Right kidney (tissue), 1 donor: ENCODE data around the gene TRIM40.
"Not testable (repeated sequence)": the region's sequence is repeated elsewhere in the genome, so short reads cannot be mapped to it uniquely, and the experiment has no call there.

ENCODE experiments used
- DNase-seq: peaks from one replicate; pipeline ENCODE4 v3.0.0-alpha.2; 2016

TRIM40 gene

DNA sequence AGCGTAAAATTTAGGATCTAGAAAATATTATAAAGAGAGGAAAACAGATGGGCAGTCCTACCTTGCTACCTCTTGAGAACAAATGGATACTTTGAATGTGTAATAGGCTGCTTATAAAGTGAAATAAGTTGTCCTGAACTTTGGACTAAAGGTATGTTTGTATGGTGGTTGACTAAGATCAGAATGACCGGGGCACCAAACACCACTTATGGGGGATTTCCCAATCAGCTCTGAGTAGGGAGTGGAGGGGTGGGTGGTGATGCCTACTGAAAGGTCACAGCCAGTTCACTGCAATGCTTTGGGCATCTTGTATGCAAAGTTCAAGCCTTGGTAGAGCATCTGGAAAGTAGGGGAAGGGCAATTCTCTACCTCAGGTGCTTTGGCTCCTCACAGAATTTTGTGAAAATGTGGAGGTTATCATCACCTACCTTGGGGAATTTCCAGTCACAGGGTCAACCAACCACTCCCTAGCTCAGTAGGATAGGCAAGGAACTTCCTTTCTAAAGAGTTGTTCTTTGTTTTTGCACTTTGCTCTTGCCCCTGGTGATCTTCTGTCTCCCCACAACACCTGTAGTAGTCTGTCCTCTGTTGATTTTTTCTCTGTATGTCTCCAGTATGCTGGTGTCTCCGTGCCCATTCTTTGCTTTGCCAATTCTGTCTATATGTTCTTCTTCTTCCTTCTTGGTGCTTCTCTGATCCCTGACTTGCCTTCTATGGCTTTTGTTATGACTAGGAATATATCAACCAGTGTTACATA, 22.8 kb upstream of the TRIM40 start, which contains the start of gene TRIM31:
TRIM31 (minus strand) TSS at position 88 of the 757 bp plus-strand sequence. CDS start 285 bp downstream, outside the sequence.
- DNase-seq = no peak

DNA sequence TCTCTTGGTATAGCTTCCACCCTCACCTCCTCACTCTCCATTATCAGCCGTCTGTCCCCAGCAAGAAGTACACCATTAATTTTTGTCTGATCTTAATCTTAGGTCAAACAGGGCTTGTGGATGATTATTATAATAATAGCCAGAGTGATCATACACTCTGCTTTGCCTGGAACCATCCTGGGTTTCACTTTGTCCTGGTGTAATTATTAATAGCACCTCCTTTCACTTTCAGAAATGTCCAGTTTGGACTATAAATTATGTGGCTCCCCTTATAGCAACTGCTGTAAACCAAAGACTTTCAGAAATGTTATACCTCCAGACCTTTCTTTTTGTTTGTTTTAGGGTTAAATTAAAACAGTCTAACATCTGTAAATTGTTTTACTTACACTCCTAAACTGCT, 22.1 kb upstream of the TRIM40 start:
- no peak for DNase-seq

DNA sequence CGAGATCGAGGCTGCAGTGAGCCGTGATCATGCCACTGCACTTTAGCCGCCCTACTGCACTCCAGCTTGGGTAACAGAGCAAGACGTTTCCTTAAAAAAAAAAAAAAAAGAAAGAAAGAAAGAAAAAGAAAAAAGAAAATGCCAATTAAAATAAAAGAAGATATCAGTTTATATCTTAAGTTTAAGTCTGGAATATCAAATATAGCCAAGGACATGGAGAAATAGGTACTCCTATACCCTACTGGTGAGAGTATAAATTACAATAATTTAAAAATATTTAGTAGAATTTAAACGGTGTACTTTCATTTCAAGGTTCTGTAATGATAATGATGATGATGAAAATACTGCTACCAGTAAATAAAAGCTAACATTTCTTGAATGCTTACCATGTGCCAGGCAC, 19.2 kb upstream of the TRIM40 start:
- DNase-seq = no peak

DNA sequence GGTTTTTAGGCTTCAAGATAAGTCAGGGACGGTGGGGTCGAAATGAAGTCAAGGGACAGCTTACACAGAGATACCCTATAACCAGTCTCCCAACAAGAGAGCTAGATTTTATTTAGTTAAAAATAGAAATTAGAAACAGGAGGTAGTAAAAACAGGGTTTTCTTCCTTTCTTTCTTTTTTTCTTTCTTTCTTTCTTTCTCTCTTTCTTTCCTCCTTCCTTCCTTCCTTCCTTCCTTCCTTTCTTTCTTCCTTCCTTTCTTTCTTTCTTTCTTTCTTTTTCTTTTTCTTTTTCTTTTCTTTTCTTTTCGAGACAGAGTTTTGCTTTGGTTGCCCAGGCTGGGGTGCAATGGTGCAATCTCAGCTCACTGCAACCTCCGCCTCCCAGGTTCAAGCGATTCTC, 17.2 kb upstream of the TRIM40 start:
- not testable (repeated sequence) for DNase-seq

DNA sequence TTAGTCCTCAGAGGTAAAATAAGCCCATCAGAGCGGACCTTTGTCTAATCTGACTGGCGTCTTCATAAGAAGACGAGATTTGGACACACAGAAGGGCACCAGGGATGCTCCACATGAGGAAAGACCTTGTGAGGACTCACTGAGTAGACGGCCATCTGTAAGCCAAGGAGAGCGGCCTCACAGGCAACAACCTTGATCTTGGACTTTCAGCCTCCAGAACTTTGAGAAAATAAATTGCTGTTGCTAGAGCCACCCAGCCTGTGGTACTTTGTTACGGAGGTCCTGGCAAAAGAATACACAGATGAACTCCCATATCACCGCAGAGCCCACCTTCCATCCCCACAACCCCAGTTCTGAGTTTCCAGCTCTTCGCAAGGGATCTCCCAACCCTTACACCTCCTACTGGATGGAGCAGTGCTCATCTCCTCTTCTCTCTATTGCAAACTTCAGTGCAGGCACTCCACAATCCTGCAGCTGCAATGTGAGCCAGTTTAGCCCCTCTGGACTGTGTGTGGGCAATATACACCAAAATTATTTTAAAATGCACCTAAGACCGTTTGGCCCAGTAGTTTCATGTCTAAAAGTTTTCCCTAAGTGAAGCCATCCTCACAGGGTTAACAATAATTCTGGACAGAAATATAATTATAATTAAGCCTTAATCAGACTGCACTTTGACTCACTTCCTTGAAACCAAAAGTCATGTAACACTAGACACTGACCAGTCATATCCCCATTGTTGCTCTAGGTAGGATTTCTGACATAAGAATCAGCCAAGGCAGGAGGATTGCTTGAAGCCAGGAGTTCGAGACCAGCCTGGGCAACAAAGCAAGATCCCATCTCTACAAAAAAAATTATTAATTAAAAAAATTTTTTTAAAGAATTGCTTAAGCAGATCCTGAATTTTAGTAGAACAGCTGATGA, 14.2 kb upstream of the TRIM40 start:
- no peak for DNase-seq

DNA sequence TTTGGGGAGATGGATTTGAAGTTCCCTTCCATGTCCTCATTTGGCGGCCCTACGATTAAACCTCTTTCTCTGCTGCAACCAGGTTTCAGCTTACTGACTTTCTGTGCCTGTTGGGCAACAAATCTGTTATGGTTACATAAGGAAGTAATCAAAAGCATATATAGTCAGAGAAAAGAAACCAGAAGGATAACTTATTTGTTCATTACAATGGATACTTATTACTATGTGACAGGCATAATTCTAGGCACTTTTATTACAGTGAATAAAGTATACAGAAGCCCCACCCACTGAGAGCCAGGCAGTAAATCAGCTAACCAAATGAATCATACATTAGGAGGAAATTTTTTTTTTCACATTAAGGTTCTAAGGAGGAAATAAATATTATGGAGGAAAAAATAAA, 13.4 kb upstream of the TRIM40 start:
- DNase-seq = no peak

DNA sequence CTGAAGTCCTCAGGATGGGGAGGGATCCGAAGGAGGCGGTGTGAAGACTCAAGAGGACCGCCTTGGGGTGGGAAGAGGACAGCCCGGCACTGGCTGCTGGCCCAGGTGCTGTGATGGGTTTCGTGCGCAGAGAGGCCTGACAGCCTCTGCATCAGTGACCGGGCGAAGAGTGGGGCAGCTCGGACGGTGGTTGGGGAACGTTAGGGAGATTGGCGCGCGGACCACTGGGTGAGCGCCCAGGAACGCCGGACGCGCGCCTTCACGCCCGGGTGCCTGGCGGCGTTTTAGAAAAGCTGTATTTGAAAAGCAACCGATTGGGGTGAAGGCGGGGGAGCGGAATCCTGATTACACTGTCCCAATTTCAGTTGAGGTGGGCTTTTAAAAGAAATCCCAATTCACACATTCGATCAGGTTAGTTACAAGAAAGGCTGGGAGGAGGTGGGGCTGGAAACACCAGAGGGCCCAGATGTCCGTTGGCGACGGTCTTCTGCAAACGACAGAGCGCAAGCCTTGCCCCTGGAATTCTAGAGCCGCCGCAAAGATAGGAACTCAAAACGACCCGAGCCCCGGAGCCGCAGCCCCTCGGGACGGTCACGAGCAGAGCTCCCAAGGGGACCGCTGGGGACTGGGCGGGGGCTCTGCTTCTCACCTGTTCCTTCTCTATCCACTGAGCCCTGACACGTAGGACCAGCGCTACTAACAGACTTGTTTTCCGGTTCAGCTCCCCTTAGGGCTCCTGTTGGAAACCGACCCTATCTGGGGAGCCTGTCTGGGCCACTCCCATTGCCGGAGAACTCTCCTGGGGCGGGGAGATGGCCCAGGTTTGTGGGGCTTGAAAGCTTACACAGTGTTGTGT, 8.5 kb upstream of the TRIM40 start:
- DNase-seq = peak; percentile 54

DNA sequence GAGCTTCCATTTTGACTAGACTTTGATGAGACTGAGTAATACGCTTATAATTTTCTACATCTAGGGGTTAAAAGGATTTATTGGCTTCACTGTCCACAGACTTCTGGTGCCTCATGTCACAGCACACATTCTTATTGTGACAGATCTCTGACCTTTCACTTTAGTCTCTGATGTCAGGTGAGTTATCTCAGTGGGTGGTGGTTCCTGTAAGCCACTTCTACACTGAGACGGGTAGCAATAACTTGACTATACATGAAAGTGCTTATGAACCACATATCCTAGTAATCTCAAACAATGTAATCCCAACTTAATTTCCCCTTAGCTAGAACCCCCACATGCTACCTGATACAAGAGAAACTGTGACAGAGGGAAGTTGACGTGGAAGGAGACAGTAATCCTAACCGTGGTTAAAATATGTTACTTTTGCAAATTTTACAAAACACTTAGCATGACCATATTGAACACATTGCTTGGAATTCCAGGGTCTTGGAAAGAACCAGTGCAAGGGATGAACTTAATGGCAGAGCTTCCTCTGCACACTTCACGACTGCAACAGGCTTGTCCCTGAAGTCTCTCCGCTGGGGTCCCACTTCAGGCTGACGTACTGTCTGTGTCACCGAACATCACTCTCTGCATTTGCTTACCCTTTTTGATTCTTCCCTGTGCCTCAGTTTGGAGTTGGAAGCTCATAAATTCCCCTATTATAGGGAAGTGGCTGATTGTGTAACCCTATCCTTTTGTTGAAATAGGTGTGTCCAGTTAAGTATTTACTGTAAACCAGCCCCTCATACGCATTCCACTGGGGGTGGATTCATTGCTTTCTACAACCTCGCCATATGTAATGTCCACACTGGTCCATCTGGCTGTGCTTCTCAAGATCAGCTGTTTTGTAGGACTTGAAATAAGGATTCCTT, 6.4 kb upstream of the TRIM40 start:
- no peak for DNase-seq

DNA sequence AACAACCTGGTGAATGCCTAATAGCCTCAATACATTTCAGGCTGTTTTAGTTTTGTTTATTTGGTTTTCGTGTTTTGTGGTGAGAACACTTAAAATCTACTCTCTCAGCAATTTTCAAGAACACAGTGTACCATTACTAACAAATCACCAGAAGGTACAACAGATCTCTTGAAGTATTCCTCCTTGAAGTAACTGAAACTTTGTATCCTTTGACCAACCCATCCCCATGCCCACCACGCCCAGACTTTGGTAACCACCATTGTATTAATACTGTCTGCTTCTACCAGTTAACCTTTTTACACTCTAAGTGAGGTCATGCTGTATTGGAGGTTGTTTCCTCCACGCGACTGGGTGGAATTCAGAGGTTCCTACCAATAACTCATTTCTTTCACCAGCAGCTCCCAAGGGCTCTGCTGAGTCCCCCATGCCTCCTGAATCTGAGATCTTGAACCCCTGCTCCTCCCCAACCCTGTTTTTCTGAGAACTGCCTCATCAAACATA, 5.7 kb upstream of the TRIM40 start:
- no peak for DNase-seq

DNA sequence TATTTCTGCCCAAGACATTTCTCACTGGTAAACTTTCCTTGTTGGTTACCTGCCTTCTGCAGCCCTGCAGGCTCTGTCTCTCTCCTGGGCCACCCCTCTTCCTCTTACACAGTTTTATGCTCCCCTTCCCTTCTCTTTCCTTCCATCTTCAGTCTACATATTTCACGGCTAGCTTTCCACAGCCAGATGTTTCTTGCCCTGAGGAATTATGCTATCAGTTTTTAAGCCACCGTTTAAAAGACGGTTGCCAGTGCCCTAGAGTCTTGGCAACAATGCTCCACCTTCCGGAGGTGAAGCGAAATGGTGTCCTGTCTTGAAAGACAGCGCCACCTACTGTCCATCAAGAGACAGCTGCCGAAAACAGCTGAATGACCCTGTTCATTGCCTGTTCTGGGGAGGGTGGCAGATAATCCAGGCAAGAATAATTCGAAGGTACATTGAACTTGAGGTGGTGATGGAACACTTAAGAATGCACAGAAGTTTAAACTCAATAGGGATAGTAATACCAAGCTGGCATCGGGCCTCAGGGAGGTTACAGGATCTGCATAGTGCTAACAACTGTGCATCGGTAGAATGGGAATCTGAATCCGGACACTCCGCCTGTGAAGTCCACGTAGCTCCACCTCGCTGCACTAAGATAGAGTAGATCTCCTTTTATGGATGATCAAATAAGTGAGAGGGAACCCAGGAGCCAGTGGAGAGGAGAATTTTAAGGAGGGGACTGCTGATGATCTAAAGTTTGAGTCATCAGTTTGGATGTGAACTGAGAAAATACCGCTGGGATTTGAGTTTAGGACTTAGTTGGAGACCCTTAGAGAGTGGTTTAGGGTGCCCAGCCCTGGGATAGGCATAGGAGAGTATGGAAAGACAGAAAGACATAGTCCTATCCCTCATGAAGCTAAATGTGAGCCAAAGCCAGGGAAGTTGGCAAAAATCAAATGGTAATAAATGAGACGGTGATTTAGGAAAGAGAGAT, 4.8 kb upstream of the TRIM40 start:
- DNase-seq = peak; percentile 59

DNA sequence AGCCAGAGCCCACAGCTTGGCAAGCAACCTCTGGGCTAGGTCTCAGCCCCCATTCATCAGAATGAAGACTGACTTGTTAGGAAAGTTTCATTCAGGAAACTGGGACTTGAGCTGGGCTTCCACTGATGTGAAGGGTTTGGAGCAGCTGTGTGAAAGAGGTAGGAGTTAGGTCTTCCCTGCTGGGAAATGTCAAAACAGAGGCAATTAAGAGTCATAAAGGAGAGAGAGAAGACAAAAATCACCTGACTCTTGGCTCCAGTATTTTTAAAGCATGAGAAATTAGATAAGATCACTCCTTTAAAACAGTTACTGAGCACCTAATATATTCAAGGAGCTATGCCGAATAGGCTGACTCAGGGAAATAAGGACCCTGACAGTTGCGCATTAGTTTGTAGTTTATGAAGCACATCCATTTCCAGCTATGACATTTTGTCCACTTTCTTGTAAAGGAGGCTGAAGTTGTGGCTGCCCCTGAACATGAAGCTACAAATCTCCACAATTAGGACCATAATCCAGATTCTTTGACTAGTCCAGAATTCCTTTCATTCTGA, 3.9 kb upstream of the TRIM40 start:
- DNase-seq = no peak

DNA sequence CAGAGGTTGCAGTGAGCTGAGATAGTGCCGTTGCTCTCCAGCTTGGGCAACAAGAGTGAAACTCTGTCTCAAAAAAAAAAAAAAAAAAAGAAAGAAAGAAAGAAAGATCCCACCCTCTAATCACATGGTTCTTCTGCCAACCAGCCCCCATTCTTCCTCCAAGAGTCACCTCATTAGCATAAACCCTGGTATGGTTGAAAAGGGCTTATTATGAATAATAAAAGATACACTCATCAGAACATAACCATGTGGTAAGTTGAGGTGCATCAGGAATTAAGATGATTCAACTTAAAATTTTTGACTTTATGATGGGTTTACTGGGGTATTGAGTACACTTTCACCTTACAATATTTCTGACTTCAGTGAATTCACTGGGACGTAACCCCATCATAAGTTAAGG, 793 bp upstream of the TRIM40 start:
- no peak for DNase-seq

DNA sequence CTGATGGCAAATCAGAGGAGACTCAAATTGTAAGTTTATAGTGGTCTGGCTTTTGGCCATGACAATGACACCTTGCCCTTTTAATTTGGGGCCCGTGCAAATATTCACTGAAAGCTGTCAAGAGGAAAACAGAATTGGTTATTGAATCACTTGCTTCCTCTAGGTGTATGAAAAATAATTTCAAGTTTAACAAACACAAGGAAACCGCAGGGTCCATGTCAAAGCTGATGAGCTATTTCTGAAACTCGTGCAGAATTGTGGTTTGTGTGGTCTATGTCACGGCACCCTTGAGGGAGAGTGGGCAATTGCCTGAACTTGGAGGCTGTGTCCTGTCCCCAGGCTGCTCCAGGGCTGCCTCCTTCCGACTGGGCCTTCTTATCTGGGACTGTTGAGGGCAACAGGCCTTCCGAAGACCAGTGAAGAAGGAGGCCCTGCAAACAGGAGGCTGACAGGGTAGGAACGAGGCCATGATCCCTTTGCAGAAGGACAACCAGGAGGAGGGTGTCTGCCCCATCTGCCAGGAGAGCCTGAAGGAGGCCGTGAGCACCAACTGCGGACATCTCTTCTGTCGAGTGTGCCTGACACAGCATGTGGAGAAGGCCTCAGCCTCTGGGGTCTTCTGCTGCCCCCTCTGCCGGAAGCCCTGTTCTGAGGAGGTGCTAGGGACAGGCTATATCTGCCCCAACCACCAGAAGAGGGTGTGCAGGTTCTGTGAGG, 788 bp downstream of the TRIM40 start:
- DNase-seq = no peak

DNA sequence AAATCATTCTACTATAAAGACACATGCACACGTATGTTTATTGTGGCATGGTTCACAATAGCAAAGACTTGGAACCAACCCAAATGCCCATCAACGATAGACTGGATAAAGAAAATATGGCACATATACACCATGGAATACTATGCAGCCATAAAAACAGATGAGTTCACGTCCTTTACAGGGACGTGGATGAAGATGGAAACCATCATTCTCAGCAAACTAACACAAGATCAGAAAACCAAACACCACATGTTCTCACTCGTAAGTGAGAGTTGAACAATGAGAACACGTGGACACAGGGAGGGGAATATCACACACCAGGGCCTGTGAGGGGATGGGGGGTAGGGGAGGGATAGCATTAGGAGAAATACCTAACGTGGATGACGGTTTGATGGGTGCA, 4.3 kb downstream of the TRIM40 start:
- not testable (repeated sequence) for DNase-seq

DNA sequence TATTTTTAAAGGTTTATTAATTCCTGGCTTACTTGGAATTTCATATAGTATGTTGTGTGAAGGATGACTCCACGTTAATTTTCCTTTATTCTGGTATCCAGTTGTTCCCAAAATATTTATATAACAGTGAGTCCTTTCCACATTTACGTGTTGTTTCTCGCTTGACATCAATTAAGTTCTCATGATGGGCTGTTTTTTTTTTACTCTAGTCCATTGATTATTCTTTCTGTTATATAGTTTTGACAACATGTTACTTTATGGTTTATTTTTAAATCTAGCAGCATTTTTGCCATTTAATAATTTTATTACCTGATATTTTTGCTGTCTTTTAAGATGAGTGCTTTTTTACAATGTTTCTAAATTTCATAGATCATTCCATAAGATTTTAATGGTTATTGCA, 6.7 kb downstream of the TRIM40 start:
- DNase-seq = no peak

DNA sequence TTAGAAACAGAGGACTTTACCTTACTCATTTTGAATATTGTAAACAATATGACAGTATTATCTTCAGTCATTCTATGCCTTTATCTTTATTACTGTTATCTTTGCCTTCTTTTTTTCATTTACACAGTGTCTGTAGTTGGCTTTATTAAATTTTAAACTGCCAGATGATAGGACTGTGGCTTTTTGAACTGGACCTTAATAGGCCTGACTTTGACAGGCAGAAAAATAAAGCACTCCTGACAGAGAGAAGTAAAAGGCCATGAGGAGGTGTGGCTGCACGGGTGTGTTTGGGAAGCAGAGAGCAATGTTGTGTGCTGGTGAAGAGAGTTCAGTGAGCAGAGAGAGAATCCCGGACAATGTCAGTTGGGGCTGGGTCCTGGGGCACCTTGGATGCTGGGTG, 7.8 kb downstream of the TRIM40 start:
- no peak for DNase-seq

DNA sequence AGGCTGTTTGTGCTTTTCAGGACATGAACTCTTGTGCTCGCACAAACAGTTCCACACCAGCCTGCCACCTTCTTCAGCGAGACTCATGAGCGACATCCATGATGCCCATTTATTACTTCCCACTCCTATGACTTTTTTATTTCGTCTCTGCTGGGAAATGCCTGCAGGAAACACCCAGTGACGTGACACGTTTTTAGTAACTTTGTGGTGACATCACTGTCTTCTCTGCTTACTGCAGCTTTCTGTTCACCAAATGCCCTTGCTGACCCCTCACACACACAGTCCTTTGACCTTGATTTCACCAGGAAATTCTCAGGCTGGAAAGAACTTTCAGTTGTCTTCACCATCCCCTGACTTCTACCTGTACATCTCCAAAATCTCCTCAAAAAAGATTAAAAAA, 8.9 kb downstream of the TRIM40 start:
- DNase-seq = no peak

DNA sequence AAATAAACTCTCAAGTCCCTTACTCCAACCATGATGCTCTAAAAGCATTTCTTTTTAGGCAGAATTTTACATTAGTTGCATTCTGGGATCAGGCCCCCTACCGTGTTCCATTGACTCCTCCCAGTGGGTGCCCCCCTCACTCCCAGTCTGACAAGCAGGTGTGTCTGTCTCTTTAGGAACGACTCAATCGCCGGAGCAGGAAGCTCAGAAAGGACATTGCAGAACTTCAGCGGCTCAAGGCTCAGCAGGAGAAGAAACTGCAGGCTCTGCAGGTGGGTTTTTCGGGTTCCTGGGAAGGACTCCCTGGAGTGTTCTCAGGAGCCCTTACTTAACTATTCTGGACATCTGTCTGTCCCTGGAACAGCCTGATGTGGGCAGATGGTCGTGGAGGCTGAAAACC, 9.9 kb downstream of the TRIM40 start:
- DNase-seq = no peak

DNA sequence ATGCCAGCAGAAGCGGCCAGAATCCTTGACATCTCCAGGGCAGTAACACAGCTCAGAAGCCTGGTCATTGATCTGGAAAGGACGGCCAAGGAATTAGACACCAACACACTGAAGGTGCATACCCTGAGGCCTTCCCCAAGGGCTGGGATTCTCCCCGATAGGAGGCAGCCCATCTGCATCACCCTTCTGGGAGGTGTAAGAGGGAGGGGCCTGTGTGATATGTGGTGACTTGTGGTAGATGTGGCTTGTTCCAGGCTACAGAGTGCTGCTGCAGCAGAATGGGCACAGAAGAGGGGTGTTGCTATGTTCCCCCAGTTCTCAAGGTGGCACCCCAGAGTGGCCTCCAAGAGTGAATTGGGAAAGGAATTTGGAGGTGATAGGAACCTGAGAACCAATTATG, 11.2 kb downstream of the TRIM40 start:
- no peak for DNase-seq
